HL-60 (cell line): Measurements from ENCODE around the gene RBFOX1.

Experiments
- DNase-seq, 2 experiments: peaks; one replicate each; pipeline ENCODE4 v3.0.0-alpha.2; 2010 to 2020; ENCODE audit warnings: low read depth in 1 of 2, low spot score in 1 of 2
- H3K27ac ChIP-seq: fragments of 250-450 bp; sonication (Bioruptor Pico); replicated peaks from 2 replicates; pipeline ENCODE4 v1.5.1; 2020; ENCODE audit warnings: mild to moderate bottlenecking, moderate library complexity
- H3K27me3 ChIP-seq: fragments of 250-450 bp; sonication (Bioruptor Pico); 2 replicates; pipeline ENCODE4 v1.5.1; 2021; ENCODE audit warnings: mild to moderate bottlenecking, moderate library complexity; ENCODE audit not compliant: insufficient read depth, poor library complexity, severe bottlenecking
- H3K4me3 ChIP-seq: replicated peaks from 2 replicates; pipeline ENCODE4 v1.5.1; 2011; ENCODE audit warnings: mild to moderate bottlenecking, control low read depth, low read length; ENCODE audit not compliant: insufficient read depth
- GABPA ChIP-seq: IDR thresholded peaks from 2 replicates; pipeline ENCODE4 v1.6.1; 2012; ENCODE audit warnings: low read depth
- POLR2AphosphoS5 ChIP-seq: IDR thresholded peaks from 2 replicates; pipeline ENCODE4 v1.6.1; 2012; ENCODE audit warnings: low read depth
- SPI1 ChIP-seq: IDR thresholded peaks from 2 replicates; pipeline ENCODE4 v1.6.1; 2012; ENCODE audit warnings: low read depth, mild to moderate bottlenecking, borderline replicate concordance
- TF ChIP-seq, protein P1 (sequence below): IDR thresholded peaks from 2 replicates; pipeline ENCODE4 v1.6.1; 2012; ENCODE audit warnings: low read depth; ENCODE audit not compliant: insufficient replicate concordance
- TF ChIP-seq, protein P2 (sequence below): IDR thresholded peaks from one replicate; pipeline ENCODE4 v1.5.1; 2011; ENCODE audit warnings: low read length, control low read depth, inconsistent platforms; ENCODE audit not compliant: insufficient read depth

RBFOX1 gene

DNA sequence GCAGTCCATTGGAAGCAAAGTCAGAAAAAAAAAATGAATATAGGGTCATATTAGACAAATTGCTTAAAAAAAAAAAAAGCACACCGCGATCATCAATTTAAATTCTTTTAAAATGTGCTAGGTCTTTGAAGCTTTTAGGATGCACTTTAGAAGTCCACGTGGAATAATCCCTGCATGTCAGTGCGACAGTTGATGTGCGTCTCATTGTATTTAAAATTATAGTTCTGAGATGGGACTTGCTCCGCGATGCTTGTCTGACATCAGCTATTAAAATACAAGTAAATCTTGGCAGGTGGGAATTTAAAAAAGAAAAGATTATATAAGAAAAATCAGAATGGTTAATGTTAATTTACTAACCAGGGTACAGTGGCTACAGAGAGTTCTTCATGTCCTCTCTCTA, 105.2 kb downstream of the RBFOX1 start:
- Histone ChIP-seq H3K27ac (no peak overlapping the region), H3K27me3 (no peaks in the 10 kb centered on the region), H3K4me3 (no peak overlapping the region)
- no peak for DNase-seq
- TF ChIP-seq, protein P1, sequence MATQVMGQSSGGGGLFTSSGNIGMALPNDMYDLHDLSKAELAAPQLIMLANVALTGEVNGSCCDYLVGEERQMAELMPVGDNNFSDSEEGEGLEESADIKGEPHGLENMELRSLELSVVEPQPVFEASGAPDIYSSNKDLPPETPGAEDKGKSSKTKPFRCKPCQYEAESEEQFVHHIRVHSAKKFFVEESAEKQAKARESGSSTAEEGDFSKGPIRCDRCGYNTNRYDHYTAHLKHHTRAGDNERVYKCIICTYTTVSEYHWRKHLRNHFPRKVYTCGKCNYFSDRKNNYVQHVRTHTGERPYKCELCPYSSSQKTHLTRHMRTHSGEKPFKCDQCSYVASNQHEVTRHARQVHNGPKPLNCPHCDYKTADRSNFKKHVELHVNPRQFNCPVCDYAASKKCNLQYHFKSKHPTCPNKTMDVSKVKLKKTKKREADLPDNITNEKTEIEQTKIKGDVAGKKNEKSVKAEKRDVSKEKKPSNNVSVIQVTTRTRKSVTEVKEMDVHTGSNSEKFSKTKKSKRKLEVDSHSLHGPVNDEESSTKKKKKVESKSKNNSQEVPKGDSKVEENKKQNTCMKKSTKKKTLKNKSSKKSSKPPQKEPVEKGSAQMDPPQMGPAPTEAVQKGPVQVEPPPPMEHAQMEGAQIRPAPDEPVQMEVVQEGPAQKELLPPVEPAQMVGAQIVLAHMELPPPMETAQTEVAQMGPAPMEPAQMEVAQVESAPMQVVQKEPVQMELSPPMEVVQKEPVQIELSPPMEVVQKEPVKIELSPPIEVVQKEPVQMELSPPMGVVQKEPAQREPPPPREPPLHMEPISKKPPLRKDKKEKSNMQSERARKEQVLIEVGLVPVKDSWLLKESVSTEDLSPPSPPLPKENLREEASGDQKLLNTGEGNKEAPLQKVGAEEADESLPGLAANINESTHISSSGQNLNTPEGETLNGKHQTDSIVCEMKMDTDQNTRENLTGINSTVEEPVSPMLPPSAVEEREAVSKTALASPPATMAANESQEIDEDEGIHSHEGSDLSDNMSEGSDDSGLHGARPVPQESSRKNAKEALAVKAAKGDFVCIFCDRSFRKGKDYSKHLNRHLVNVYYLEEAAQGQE, result no peak
- TF ChIP-seq POLR2AphosphoS5, result no peak
- TF ChIP-seq, protein P2, sequence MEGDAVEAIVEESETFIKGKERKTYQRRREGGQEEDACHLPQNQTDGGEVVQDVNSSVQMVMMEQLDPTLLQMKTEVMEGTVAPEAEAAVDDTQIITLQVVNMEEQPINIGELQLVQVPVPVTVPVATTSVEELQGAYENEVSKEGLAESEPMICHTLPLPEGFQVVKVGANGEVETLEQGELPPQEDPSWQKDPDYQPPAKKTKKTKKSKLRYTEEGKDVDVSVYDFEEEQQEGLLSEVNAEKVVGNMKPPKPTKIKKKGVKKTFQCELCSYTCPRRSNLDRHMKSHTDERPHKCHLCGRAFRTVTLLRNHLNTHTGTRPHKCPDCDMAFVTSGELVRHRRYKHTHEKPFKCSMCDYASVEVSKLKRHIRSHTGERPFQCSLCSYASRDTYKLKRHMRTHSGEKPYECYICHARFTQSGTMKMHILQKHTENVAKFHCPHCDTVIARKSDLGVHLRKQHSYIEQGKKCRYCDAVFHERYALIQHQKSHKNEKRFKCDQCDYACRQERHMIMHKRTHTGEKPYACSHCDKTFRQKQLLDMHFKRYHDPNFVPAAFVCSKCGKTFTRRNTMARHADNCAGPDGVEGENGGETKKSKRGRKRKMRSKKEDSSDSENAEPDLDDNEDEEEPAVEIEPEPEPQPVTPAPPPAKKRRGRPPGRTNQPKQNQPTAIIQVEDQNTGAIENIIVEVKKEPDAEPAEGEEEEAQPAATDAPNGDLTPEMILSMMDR, result no peak
- no peak for TF ChIP-seq SPI1
- no peak for TF ChIP-seq GABPA

DNA sequence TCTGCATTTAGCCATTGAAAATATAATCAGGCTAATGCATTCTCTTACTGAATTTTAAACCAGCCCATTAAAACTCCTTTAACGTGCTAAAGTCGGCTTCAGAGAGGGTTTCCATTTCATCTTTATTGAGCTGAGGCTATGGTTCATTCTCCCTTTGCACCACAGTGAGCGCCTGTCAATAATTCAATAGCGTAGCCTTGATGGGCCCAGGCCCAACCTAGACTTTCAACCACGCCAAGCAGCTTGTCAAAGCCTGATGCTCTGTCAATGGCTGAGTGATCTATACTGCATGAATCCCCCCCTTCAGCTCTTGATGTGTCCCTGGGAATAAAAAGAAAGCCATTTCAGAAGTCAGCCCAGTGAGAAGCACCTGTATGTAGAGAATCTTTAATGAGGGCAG, 106.0 kb downstream of the RBFOX1 start:
- no peaks in the 10 kb centered on the region for H3K27me3 ChIP-seq
- no peak overlapping the region for H3K4me3 ChIP-seq
- TF ChIP-seq SPI1, result no peak
- TF ChIP-seq, protein P2, result no peak
- TF ChIP-seq, protein P1, result no peak
- TF ChIP-seq GABPA, result no peak
- TF ChIP-seq POLR2AphosphoS5, result no peak
- no peak for DNase-seq
- H3K27ac ChIP-seq, result no peak overlapping the region

DNA sequence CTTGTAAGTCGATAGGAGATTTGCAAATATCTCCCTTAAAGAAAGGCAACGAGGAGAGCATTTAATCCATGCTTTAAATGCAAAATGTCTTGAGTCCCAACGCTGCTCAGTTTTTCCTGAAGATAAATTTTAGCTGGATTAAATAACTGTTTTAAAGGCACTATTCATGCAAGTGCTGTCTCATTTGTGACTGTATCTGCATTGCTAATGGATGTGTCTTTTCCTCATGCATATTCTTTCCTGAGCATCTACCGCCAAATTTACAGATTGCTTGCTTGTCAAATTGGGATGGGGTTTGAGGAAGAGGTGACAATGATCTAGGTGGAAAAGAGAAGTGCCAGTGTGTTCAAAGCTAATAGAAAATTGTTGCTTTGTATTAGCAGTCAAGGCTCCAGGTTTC, 106.9 kb downstream of the RBFOX1 start:
- no peak overlapping the region for H3K4me3 ChIP-seq
- no peak for TF ChIP-seq POLR2AphosphoS5
- TF ChIP-seq SPI1, result no peak
- TF ChIP-seq, protein P1, result no peak
- TF ChIP-seq GABPA, result no peak
- TF ChIP-seq, protein P2, result no peak
- DNase-seq, result no peak
- no peaks in the 10 kb centered on the region for H3K27me3 ChIP-seq
- no peak overlapping the region for H3K27ac ChIP-seq
